T-helper 1 cell treated with Interleukin-12 subunit alpha and Interleukin-12 subunit beta and Interleukin-4 antibody, amounts not matched to agents 30 μg/mL and 1 μg/mL, for 36 hours (primary cell): Measurements from ENCODE around the gene KISS1.

Experiments used
- H3K27ac Mint-ChIP-seq: one replicate; pipeline ENCODE4 v1.8.0; 2021; ENCODE audit warnings: mild to moderate bottlenecking, mixed read lengths
- H3K27me3 Mint-ChIP-seq: one replicate; pipeline ENCODE4 v1.8.0; 2021; ENCODE audit warnings: low read depth, mixed read lengths
- H3K36me3 Mint-ChIP-seq: one replicate; pipeline ENCODE4 v1.8.0; 2021; ENCODE audit warnings: low read depth, mixed read lengths
- H3K4me1 Mint-ChIP-seq: one replicate; pipeline ENCODE4 v1.8.0; 2021; ENCODE audit warnings: low read depth, mixed read lengths
- H3K4me3 Mint-ChIP-seq: one replicate; pipeline ENCODE4 v1.8.0; 2021; ENCODE audit warnings: mild to moderate bottlenecking, moderate library complexity, mixed read lengths
- H3K9me3 Mint-ChIP-seq: one replicate; pipeline ENCODE4 v1.8.0; 2021; ENCODE audit warnings: mixed read lengths

The KISS1 gene

GRCh38 chr1:204207136-204207616 lies 10.9 kb upstream of the KISS1 start:
- Mint-ChIP-seq H3K27me3 (peaks cover 29% of the 10 kb centered on the region), H3K27ac (no peak overlapping the region), H3K36me3 (no peaks in the 10 kb centered on the region), H3K9me3 (no peaks in the 10 kb centered on the region), H3K4me1 (no peaks in the 10 kb centered on the region), H3K4me3 (no peak overlapping the region)

GRCh38 chr1:204206121-204206520 lies 9.8 kb upstream of the KISS1 start:
- Mint-ChIP-seq H3K27me3 (peaks cover 29% of the 10 kb centered on the region), H3K27ac (no peak overlapping the region), H3K9me3 (no peaks in the 10 kb centered on the region), H3K4me1 (no peaks in the 10 kb centered on the region), H3K36me3 (no peaks in the 10 kb centered on the region), H3K4me3 (no peak overlapping the region)

DNA sequence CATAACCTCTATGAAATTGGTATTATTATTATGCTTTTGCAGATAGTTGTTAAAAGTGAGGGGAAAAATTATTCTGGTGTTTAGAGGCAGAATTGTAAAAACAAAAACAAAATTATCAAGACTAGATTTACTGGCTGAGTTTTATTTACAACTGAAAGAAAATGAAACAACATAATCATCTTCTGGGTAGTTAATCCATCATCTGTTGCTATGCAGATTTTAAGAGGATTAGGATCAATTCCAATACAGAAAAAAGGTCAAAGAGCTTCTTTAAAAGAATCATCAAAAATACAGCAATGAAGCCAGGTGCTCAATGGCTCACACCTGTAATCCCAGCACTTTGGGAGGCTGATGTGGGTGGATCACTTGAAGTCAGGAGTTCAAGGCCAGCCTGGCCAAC lies 9.2 kb upstream of the KISS1 start:
- Mint-ChIP-seq H3K36me3 (no peaks in the 10 kb centered on the region), H3K27ac (no peak overlapping the region), H3K4me3 (no peak overlapping the region), H3K4me1 (no peaks in the 10 kb centered on the region), H3K9me3 (no peaks in the 10 kb centered on the region), H3K27me3 (peaks cover 33% of the 10 kb centered on the region)

DNA sequence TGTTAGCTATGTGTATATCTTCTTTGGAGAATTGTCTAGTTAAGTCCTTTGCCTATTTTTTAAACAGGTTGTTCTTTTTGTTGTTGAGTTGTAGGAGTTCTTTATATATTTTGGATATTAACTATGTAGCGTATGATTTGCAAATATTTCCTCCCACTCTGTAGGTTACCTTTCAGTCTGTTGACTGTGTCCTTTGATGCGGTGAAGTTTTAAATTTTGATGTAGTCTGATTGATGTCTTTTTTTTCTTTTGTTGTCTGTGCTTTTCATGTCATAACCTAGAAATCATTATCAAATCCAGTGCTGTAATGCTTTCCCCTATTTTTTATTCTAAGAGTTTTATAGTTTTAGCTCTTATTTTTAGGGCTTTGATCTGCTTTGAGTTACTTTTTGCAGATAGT lies 8.7 kb upstream of the KISS1 start:
- Mint-ChIP-seq H3K36me3 (no peaks in the 10 kb centered on the region), H3K9me3 (no peaks in the 10 kb centered on the region), H3K4me3 (no peak overlapping the region), H3K4me1 (no peaks in the 10 kb centered on the region), H3K27ac (no peak overlapping the region), H3K27me3 (peaks cover 33% of the 10 kb centered on the region)

DNA sequence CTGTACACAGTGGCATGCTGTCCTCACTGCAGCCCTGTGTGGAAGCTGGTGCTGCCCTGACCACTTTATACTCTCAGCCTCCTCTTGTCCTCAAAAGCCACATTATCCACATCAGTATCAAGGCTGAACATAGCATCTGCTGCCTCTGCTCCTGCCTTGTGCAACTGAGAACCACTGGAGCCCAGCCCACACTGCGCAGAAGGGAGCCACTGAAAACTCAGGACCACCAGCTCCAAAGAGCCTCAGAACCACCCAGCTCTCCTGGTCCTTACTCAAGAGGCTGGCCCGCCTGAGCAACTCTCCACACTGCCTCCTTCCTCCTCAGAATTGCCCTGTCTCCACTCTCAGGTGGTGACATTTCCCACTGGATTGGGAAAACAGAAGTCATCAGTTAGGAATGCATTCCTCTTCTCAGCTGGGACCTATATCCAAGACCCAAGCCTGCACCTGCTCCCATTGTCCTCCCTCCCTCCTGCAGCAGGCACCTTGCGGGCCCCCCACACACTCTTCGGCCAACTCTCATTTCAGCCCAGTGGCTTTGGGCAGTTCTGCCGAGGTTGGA lies 7.0 kb upstream of the KISS1 start:
- no peak overlapping the region for H3K27ac Mint-ChIP-seq
- no peaks in the 10 kb centered on the region for H3K36me3 Mint-ChIP-seq
- H3K4me3 Mint-ChIP-seq: no peak overlapping the region
- H3K4me1 Mint-ChIP-seq: no peaks in the 10 kb centered on the region
- peaks cover 33% of the 10 kb centered on the region for H3K27me3 Mint-ChIP-seq
- H3K9me3 Mint-ChIP-seq: no peaks in the 10 kb centered on the region

GRCh38 chr1:204202481-204202880 lies 6.2 kb upstream of the KISS1 start:
- Mint-ChIP-seq H3K27me3 (peaks cover 33% of the 10 kb centered on the region), H3K9me3 (no peaks in the 10 kb centered on the region), H3K4me3 (no peak overlapping the region), H3K27ac (no peak overlapping the region), H3K36me3 (no peaks in the 10 kb centered on the region), H3K4me1 (no peaks in the 10 kb centered on the region)

GRCh38 chr1:204201348-204202040 lies 5.2 kb upstream of the KISS1 start:
- H3K4me1 Mint-ChIP-seq: no peaks in the 10 kb centered on the region
- peaks cover 27% of the 10 kb centered on the region for H3K27me3 Mint-ChIP-seq
- no peaks in the 10 kb centered on the region for H3K36me3 Mint-ChIP-seq
- H3K27ac Mint-ChIP-seq: no peak overlapping the region
- H3K9me3 Mint-ChIP-seq: no peaks in the 10 kb centered on the region
- H3K4me3 Mint-ChIP-seq: no peak overlapping the region

DNA sequence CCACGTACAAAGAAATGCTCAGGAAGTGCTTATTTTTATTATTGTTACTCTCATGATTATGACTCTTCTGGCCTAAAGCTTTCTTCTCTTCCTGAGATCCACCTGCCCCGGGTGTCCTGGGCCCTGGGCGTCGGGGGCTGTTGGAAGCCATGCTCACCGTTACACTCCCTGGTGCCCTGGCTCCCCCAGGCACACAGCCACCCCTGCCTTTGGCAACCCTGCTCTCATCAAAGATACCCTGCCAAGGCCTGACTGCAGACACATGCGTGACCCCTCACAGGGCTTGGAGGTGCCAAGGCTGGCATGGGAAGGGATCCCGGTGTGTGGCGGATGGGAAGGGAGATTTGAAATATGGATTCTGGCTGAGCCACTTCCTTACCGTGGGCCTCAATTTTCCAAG lies 3.3 kb upstream of the KISS1 start:
- no peak overlapping the region for H3K27ac Mint-ChIP-seq
- no peak overlapping the region for H3K4me3 Mint-ChIP-seq
- no peaks in the 10 kb centered on the region for H3K4me1 Mint-ChIP-seq
- no peaks in the 10 kb centered on the region for H3K36me3 Mint-ChIP-seq
- H3K27me3 Mint-ChIP-seq: peaks cover 11% of the 10 kb centered on the region
- H3K9me3 Mint-ChIP-seq: peaks cover 3% of the 10 kb centered on the region

GRCh38 chr1:204198348-204199340 lies 2.4 kb upstream of the KISS1 start:
- Mint-ChIP-seq H3K4me1 (no peaks in the 10 kb centered on the region), H3K4me3 (no peak overlapping the region), H3K9me3 (peaks cover 3% of the 10 kb centered on the region), H3K27me3 (peaks cover 4% of the 10 kb centered on the region), H3K27ac (no peak overlapping the region), H3K36me3 (no peaks in the 10 kb centered on the region)

GRCh38 chr1:204197068-204197467 lies 777 bp upstream of the KISS1 start:
- no peak overlapping the region for H3K27ac Mint-ChIP-seq
- no peaks in the 10 kb centered on the region for H3K36me3 Mint-ChIP-seq
- no peaks in the 10 kb centered on the region for H3K4me1 Mint-ChIP-seq
- H3K9me3 Mint-ChIP-seq: peaks cover 3% of the 10 kb centered on the region
- peaks cover 7% of the 10 kb centered on the region for H3K27me3 Mint-ChIP-seq
- no peak overlapping the region for H3K4me3 Mint-ChIP-seq

- no peaks in the 10 kb centered on the region for H3K36me3 Mint-ChIP-seq
These were observed 1.5 kb downstream of the KISS1 start for GRCh38 chr1:204194771-204195170.

GRCh38 chr1:204194080-204194479 lies 2.2 kb downstream of the KISS1 start:
- Mint-ChIP-seq H3K4me1 (peaks cover 7% of the 10 kb centered on the region), H3K36me3 (no peaks in the 10 kb centered on the region), H3K4me3 (no peak overlapping the region), H3K27ac (no peak overlapping the region), H3K27me3 (peaks cover 25% of the 10 kb centered on the region), H3K9me3 (peaks cover 3% of the 10 kb centered on the region)

More at GRCh38 chr1:204194771-204195170, 1.5 kb downstream of the KISS1 start:
- H3K4me3 Mint-ChIP-seq: no peak overlapping the region
- peaks cover 3% of the 10 kb centered on the region for H3K9me3 Mint-ChIP-seq
- H3K4me1 Mint-ChIP-seq: peaks cover 2% of the 10 kb centered on the region
- H3K27ac Mint-ChIP-seq: no peak overlapping the region
- H3K27me3 Mint-ChIP-seq: peaks cover 18% of the 10 kb centered on the region

- Mint-ChIP-seq H3K36me3 (no peaks in the 10 kb centered on the region), H3K9me3 (peaks cover 3% of the 10 kb centered on the region), H3K27me3 (peaks cover 37% of the 10 kb centered on the region), H3K4me3 (no peak overlapping the region), H3K4me1 (peaks cover 14% of the 10 kb centered on the region), H3K27ac (no peak overlapping the region)
These were observed 3.5 kb downstream of the KISS1 start for GRCh38 chr1:204192589-204193352.

DNA sequence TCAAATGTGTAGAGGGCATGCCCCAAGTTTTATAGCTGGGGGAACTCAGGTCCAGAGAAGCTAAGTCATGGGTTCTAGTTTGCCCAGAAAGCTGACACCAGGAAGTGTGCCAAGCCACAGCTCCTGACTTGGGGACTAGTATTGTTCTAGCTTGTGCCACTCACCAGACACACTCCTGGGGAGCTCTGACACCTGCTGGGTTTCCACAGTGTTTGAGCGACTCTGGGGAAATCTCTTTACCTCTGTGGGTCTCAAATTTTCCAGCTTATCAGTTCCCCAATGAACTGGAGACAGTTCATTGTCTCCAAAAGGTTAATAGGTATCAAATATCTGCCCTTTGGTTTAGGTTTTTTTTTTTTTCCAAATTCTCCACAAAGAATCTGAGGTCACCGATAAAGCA lies 4.2 kb downstream of the KISS1 start:
- Mint-ChIP-seq H3K9me3 (peaks cover 3% of the 10 kb centered on the region), H3K27me3 (peaks cover 44% of the 10 kb centered on the region), H3K36me3 (no peaks in the 10 kb centered on the region), H3K4me1 (peaks cover 14% of the 10 kb centered on the region), H3K4me3 (no peak overlapping the region), H3K27ac (no peak overlapping the region)
